Fibroblast of lung (primary cell): ENCODE results near the gene AMBP. TPM values are rescaled to one million over a fixed set of nuclear protein-coding genes. Genes with fewer than 3 reads are reported as not detected.

ENCODE experiments used
- DNase-seq, 2 donors: peaks; one replicate each; pipeline versions ENCODE4 v3.0.0 to v3.0.0-alpha.2; 2010; ENCODE audit warnings: low read depth in 2 of 2
- H2AFZ ChIP-seq: 2 replicates; pipeline ENCODE4 v1.5.1; 2012; ENCODE audit warnings: low read length, control low read depth, inconsistent platforms
- H3K27ac ChIP-seq: 2 replicates; pipeline ENCODE4 v1.5.1; 2011; ENCODE audit warnings: low read length, control low read depth; ENCODE audit not compliant: insufficient read depth
- H3K27me3 ChIP-seq: 2 replicates; pipeline ENCODE4 v1.5.1; 2011; ENCODE audit warnings: mild to moderate bottlenecking, low read length; ENCODE audit not compliant: control insufficient read depth, insufficient read depth
- H3K36me3 ChIP-seq: 2 replicates; pipeline ENCODE4 v1.5.1; 2011; ENCODE audit warnings: low read length; ENCODE audit not compliant: control insufficient read depth, insufficient read depth
- H3K4me1 ChIP-seq: 2 replicates; pipeline ENCODE4 v1.5.1; 2011; ENCODE audit warnings: low read length; ENCODE audit not compliant: control insufficient read depth, insufficient read depth; ENCODE audit errors: extremely low read depth
- H3K4me2 ChIP-seq: 2 replicates; pipeline ENCODE4 v1.5.1; 2011; ENCODE audit warnings: low read length, control low read depth; ENCODE audit not compliant: insufficient read depth; ENCODE audit errors: extremely low read depth
- H3K4me3 ChIP-seq, 4 experiments: fragments of 200-600 bp in 1 of 4; sonication (generic) in 1 of 4; replicated peaks in 1 of 4; 2 replicates each; pipeline ENCODE4 v1.5.1; 2011 to 2016; ENCODE audit warnings: low read length in 4 of 4, low read depth in 3 of 4, mild to moderate bottlenecking in 3 of 4, control low read depth in 2 of 4, inconsistent platforms in 1 of 4, mixed read lengths in 1 of 4; ENCODE audit not compliant: insufficient read depth in 1 of 4; ENCODE audit errors: control extremely low read depth in 1 of 4
- H3K79me2 ChIP-seq: 2 replicates; pipeline ENCODE4 v1.5.1; 2012; ENCODE audit warnings: mild to moderate bottlenecking, low read length, inconsistent platforms; ENCODE audit not compliant: control insufficient read depth, insufficient read depth
- H3K9ac ChIP-seq: 2 replicates; pipeline ENCODE4 v1.5.1; 2011; ENCODE audit warnings: mild to moderate bottlenecking, low read length, control low read depth; ENCODE audit not compliant: insufficient read depth
- H3K9me3 ChIP-seq: 2 replicates; pipeline ENCODE4 v1.5.1; 2012; ENCODE audit warnings: low read depth, low read length; ENCODE audit not compliant: control insufficient read depth, insufficient read depth
- H4K20me1 ChIP-seq: 2 replicates; pipeline ENCODE4 v1.5.1; 2011; ENCODE audit warnings: low read length; ENCODE audit not compliant: control insufficient read depth, insufficient read depth; ENCODE audit errors: extremely low read depth
- CTCF ChIP-seq, 2 donors: IDR thresholded peaks in 1 of 2; conservative IDR thresholded peaks in 1 of 2; 1 replicate in 1 of 2; 2 replicates in 1 of 2; pipeline ENCODE4 v1.5.1; 2011 to 2012; ENCODE audit warnings: low read length in 2 of 2, control low read depth in 1 of 2, inconsistent platforms in 1 of 2, low read depth in 1 of 2, mild to moderate bottlenecking in 1 of 2
- EZH2 ChIP-seq: IDR thresholded peaks from 2 replicates; pipeline ENCODE4 v1.5.1; 2012; ENCODE audit warnings: low read length, control low read depth, mild to moderate bottlenecking; ENCODE audit errors: missing control alignments
- polyA plus RNA-seq, 2 donors: library from polyadenylated mRNA; depleted of rRNA in 1 of 2; stranded (reverse) in 1 of 2; unstranded in 1 of 2; fragments of >200 nt; gene quantifications; 2 replicates each; pipeline ENCODE4 v1.2.1, GENCODE V29; 2011 to 2012; ENCODE audit warnings: missing spikeins in 1 of 2
- total RNA-seq: library from RNA; depleted of rRNA; stranded (reverse); fragments of >200 nt; gene quantifications from 2 replicates; pipeline ENCODE4 v1.2.1, GENCODE V29; 2014

AMBP gene
- total and polyA plus RNA-seq, 2 donors (not counting 1 experiment from before 2014, with no cell fraction given) = 0.07 to 0.17 TPM

- Histone ChIP-seq H4K20me1 (no peaks in the 10 kb centered on the region), H3K27ac (no peak overlapping the region), H3K36me3 (peaks cover 8% of the 10 kb centered on the region), H3K9me3 (no peaks in the 10 kb centered on the region), H3K27me3 (no peaks in the 10 kb centered on the region), H3K79me2 (no peaks in the 10 kb centered on the region), H3K4me1 (no peaks in the 10 kb centered on the region), H3K4me3 (no peak overlapping the region), H3K4me2 (no peak overlapping the region), H2AFZ (no peak overlapping the region), H3K9ac (no peak overlapping the region)
- no peak for DNase-seq
- no peak for TF ChIP-seq EZH2
- TF ChIP-seq CTCF (conservative IDR thresholded peaks at IDR 0.05 in 1 of 2, IDR thresholded peaks at IDR 0.05 in 1 of 2; ENCODE audit: low read depth in 1 of 2, low read length in 2 of 2) = no peak
Measured at GRCh38 chr9:114055894-114056293, 22.2 kb downstream of the AMBP start.

- no peak overlapping the region for H3K9ac ChIP-seq
- no peaks in the 10 kb centered on the region for H3K9me3 ChIP-seq
- H3K4me2 ChIP-seq = no peak overlapping the region
- no peaks in the 10 kb centered on the region for H3K79me2 ChIP-seq
- DNase-seq = no peak
- H2AFZ ChIP-seq = no peak overlapping the region
- no peaks in the 10 kb centered on the region for H4K20me1 ChIP-seq
- H3K27me3 ChIP-seq = no peaks in the 10 kb centered on the region
- no peak overlapping the region for H3K4me3 ChIP-seq
- H3K4me1 ChIP-seq = no peaks in the 10 kb centered on the region
- H3K36me3 ChIP-seq = peaks cover 10% of the 10 kb centered on the region
- no peak overlapping the region for H3K27ac ChIP-seq
- no peak for TF ChIP-seq CTCF (conservative IDR thresholded peaks at IDR 0.05 in 1 of 2, IDR thresholded peaks at IDR 0.05 in 1 of 2; ENCODE audit: low read depth in 1 of 2, low read length in 2 of 2)
- TF ChIP-seq EZH2 = no peak
Measured at GRCh38 chr9:114055061-114055460, 23.0 kb downstream of the AMBP start.

GRCh38 chr9:114054191-114054690 is 23.9 kb downstream of the AMBP start:
- Histone ChIP-seq H3K9ac (no peak overlapping the region), H3K79me2 (no peaks in the 10 kb centered on the region), H3K27me3 (no peaks in the 10 kb centered on the region), H3K9me3 (no peaks in the 10 kb centered on the region), H3K36me3 (peaks cover 16% of the 10 kb centered on the region), H2AFZ (no peak overlapping the region), H4K20me1 (no peaks in the 10 kb centered on the region), H3K4me1 (no peaks in the 10 kb centered on the region), H3K4me3 (no peak overlapping the region), H3K4me2 (no peak overlapping the region), H3K27ac (no peak overlapping the region)
- no peak for TF ChIP-seq EZH2
- TF ChIP-seq CTCF (conservative IDR thresholded peaks at IDR 0.05 in 1 of 2, IDR thresholded peaks at IDR 0.05 in 1 of 2; ENCODE audit: low read depth in 1 of 2, low read length in 2 of 2) = no peak
- no peak for DNase-seq
